GM23248 (cell line): Measurements from ENCODE around the gene PCLO.

Experiments
- EZH2 ChIP-seq: fragments of 200-600 bp; sonication (generic); IDR thresholded peaks from 2 replicates; pipeline ENCODE4 v1.6.1; 2018; ENCODE audit warnings: antibody characterized with exemption, mild to moderate bottlenecking; ENCODE audit not compliant: insufficient read depth, poor library complexity, severe bottlenecking
- EZH2phosphoT487 ChIP-seq: fragments of 200-600 bp; sonication (generic); IDR thresholded peaks from 2 replicates; pipeline ENCODE4 v1.6.1; 2018; ENCODE audit warnings: antibody characterized with exemption, moderate library complexity, mild to moderate bottlenecking, low read depth; ENCODE audit not compliant: insufficient read depth

- TF ChIP-seq EZH2phosphoT487 (no peak), EZH2 (no peak)
Measured at GRCh38 chr7:82805527-82805960, 357.1 kb downstream of the PCLO start.
